Common myeloid progenitor, CD34-positive (primary cell): ENCODE data around the gene P2RY6.

Source experiments
- CTCF ChIA-PET: fragments of 350-600 bp; sonication (Branson Sonifier 250); formaldehyde crosslinking; loops from one replicate; lab custom pipeline; 2021; ENCODE audit warnings: antibody characterized with exemption; lab: Charles Lee
- POLR2A ChIA-PET: fragments of 350-600 bp; sonication (Branson Sonifier 250); formaldehyde crosslinking; loops from one replicate; lab custom pipeline; 2021; ENCODE audit warnings: antibody characterized with exemption; lab: Charles Lee
- DNase-seq, 3 donors: peaks; one replicate each; pipeline versions ENCODE4 v3.0.0 to v3.0.0-alpha.2; 2013
- H3K27ac ChIP-seq, 2 experiments: 1 replicate in 1 of 2; 2 replicates in 1 of 2; pipeline ENCODE4 v1.7.0; 2013; ENCODE audit warnings: inconsistent platforms in 2 of 2, low read length in 2 of 2, mild to moderate bottlenecking in 2 of 2, low read depth in 1 of 2, moderate library complexity in 1 of 2; ENCODE audit not compliant: severe bottlenecking in 2 of 2, insufficient read depth in 1 of 2, poor library complexity in 1 of 2
- H3K27me3 ChIP-seq, 5 experiments: replicated peaks in 2 of 5; 1 replicate in 3 of 5; 2 replicates in 2 of 5; pipeline versions ENCODE4 v1.6.1 to v1.7.0; 2013; ENCODE audit warnings: low read length in 4 of 5, mild to moderate bottlenecking in 2 of 5, moderate library complexity in 2 of 5, inconsistent platforms in 1 of 5; ENCODE audit not compliant: insufficient read depth in 5 of 5, control insufficient read depth in 4 of 5
- H3K36me3 ChIP-seq, 4 experiments: 1 replicate in 2 of 4; 2 replicates in 2 of 4; pipeline versions ENCODE4 v1.6.1 to v1.7.0; 2013; ENCODE audit warnings: low read length in 3 of 4, control low read depth in 1 of 4, mild to moderate bottlenecking in 1 of 4; ENCODE audit not compliant: control insufficient read depth in 4 of 4, insufficient read depth in 4 of 4
- H3K4me1 ChIP-seq, 4 experiments: 1 replicate in 3 of 4; 2 replicates in 1 of 4; pipeline versions ENCODE4 v1.6.1 to v1.7.1; 2013; ENCODE audit warnings: low read length in 3 of 4, mild to moderate bottlenecking in 3 of 4, control low read depth in 1 of 4, inconsistent platforms in 1 of 4, moderate library complexity in 1 of 4; ENCODE audit not compliant: control insufficient read depth in 4 of 4, insufficient read depth in 4 of 4; ENCODE audit errors: control extremely low read depth in 1 of 4
- H3K4me3 ChIP-seq, 7 experiments: 1 replicate in 4 of 7; 2 replicates in 3 of 7; pipeline versions ENCODE4 v1.5.1 to v1.7.0; 2013; ENCODE audit warnings: mild to moderate bottlenecking in 7 of 7, low read length in 6 of 7, moderate library complexity in 6 of 7, inconsistent platforms in 2 of 7, low read depth in 2 of 7, control low read depth in 1 of 7; ENCODE audit not compliant: insufficient read depth in 4 of 7, control insufficient read depth in 1 of 7; ENCODE audit errors: extremely low read depth in 1 of 7
- H3K9me3 ChIP-seq, 5 experiments: 1 replicate in 4 of 5; 2 replicates in 1 of 5; pipeline versions ENCODE4 v1.6.1 to v1.7.1; 2013; ENCODE audit warnings: low read length in 4 of 5, mild to moderate bottlenecking in 2 of 5, inconsistent platforms in 1 of 5, low read depth in 1 of 5, moderate library complexity in 1 of 5; ENCODE audit not compliant: control insufficient read depth in 4 of 5, insufficient read depth in 2 of 5; ENCODE audit errors: control extremely low read depth in 1 of 5
- WGBS: methylation state at CpG from one replicate; pipeline ENCODE4 v1.1.5; 2013; ENCODE audit not compliant: insufficient coverage; 5-methylcytosine and 5-hydroxymethylcytosine counted together

The P2RY6 gene

DNA sequence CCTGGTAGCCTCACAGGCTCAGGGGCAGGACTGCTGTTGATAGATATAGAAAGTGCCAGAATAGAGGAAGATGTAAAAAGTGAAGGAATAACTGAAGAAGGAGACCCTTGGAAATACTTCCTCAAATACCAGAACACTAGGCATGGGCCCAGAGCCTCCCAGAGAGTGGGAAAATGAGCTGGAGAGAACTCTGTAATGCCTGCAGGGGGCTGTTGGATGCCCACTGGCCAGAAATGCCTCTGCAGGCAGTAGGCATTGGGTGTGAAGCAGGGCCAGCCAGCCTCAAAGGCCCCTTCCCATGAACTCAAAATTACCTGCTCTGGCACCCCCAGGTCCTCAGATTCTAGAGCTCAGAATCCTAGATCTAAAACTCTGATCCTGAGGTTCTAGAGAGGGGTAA, 38.9 kb upstream of the P2RY6 start:
- no peaks in the 10 kb centered on the region for H3K36me3 ChIP-seq
- H3K4me1 ChIP-seq: peaks cover 0 to 4% (median 0%) of the 10 kb centered on the region in 4 experiments
- H3K9me3 ChIP-seq: no peaks in the 10 kb centered on the region
- H3K4me3 ChIP-seq: no peak overlapping the region
- DNase-seq: no peak
- ChIA-PET CTCF (interaction anchor here (0.7 to 16.1 kb wide), 9 partner anchors 8 to 310 kb away, joined by 3 to 272 read pairs (median 4); no protein-coding TSS in a partner anchor), POLR2A (interaction anchor here (0.6 kb wide), 1 partner anchor 65 kb away, joined by 3 read pairs; no protein-coding TSS in a partner anchor)
- H3K27ac ChIP-seq: no peak overlapping the region
- no peaks in the 10 kb centered on the region for H3K27me3 ChIP-seq

GRCh38 chr11:73233692-73234470, 38.3 kb upstream of the P2RY6 start:
- POLR2A ChIA-PET: no interaction called here

DNA sequence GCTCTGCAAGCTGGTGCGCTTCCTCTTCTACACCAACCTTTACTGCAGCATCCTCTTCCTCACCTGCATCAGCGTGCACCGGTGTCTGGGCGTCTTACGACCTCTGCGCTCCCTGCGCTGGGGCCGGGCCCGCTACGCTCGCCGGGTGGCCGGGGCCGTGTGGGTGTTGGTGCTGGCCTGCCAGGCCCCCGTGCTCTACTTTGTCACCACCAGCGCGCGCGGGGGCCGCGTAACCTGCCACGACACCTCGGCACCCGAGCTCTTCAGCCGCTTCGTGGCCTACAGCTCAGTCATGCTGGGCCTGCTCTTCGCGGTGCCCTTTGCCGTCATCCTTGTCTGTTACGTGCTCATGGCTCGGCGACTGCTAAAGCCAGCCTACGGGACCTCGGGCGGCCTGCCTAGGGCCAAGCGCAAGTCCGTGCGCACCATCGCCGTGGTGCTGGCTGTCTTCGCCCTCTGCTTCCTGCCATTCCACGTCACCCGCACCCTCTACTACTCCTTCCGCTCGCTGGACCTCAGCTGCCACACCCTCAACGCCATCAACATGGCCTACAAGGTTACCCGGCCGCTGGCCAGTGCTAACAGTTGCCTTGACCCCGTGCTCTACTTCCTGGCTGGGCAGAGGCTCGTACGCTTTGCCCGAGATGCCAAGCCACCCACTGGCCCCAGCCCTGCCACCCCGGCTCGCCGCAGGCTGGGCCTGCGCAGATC, 37.5 kb upstream of the P2RY6 start:
- no peak overlapping the region for H3K27ac ChIP-seq
- no peaks in the 10 kb centered on the region for H3K9me3 ChIP-seq
- no peak for DNase-seq
- H3K27me3 ChIP-seq: no peaks in the 10 kb centered on the region
- ChIA-PET CTCF (interaction anchor here (1.0 to 16.1 kb wide), 8 partner anchors 10 to 67 kb away, joined by 3 to 272 read pairs (median 14); no protein-coding TSS in a partner anchor), POLR2A (no interaction called here)
- 98% methylated on average over 56 of the region's 56 CpGs for WGBS
- H3K4me3 ChIP-seq: no peak overlapping the region
- peaks cover 0 to 3% (median 0%) of the 10 kb centered on the region in 4 experiments for H3K4me1 ChIP-seq
- no peaks in the 10 kb centered on the region for H3K36me3 ChIP-seq

More at GRCh38 chr11:73233692-73234470, 38.3 kb upstream of the P2RY6 start:
- no peaks in the 10 kb centered on the region for H3K36me3 ChIP-seq
- no peak overlapping the region for H3K27ac ChIP-seq
- H3K9me3 ChIP-seq: no peaks in the 10 kb centered on the region
- H3K4me1 ChIP-seq: peaks cover 0 to 4% (median 0%) of the 10 kb centered on the region in 4 experiments
- CTCF ChIA-PET: interaction anchor here (0.7 to 16.1 kb wide), 7 partner anchors 8 to 104 kb away, joined by 3 to 272 read pairs (median 4); no protein-coding TSS in a partner anchor
- DNase-seq: no peak
- H3K27me3 ChIP-seq: no peaks in the 10 kb centered on the region
- H3K4me3 ChIP-seq: no peak overlapping the region
- 97% methylated on average over 22 of the region's 23 CpGs for WGBS

GRCh38 chr11:73235236-73235786, 36.8 kb upstream of the P2RY6 start:
- H3K27ac ChIP-seq: no peak overlapping the region
- WGBS: 94% methylated on average over 7 of the region's 8 CpGs
- no peaks in the 10 kb centered on the region for H3K27me3 ChIP-seq
- H3K9me3 ChIP-seq: no peaks in the 10 kb centered on the region
- DNase-seq: no peak
- no peaks in the 10 kb centered on the region for H3K4me1 ChIP-seq
- POLR2A ChIA-PET: no interaction called here
- H3K36me3 ChIP-seq: no peaks in the 10 kb centered on the region
- CTCF ChIA-PET: interaction anchor here (1.0 to 16.1 kb wide), 14 partner anchors 9 to 403 kb away, joined by 3 to 272 read pairs (median 12); partner anchors contain the start of gene P2RY2
- H3K4me3 ChIP-seq: no peak overlapping the region

GRCh38 chr11:73236205-73236765, 35.9 kb upstream of the P2RY6 start:
- H3K4me3 ChIP-seq: no peak overlapping the region
- 100% methylated on average over 2 of the region's 4 CpGs for WGBS
- CTCF ChIA-PET: interaction anchor here (0.8 to 16.1 kb wide), 20 partner anchors 8 to 404 kb away, joined by 3 to 272 read pairs (median 6); partner anchors contain the start of gene P2RY2
- no peak overlapping the region for H3K27ac ChIP-seq
- H3K4me1 ChIP-seq: no peaks in the 10 kb centered on the region
- H3K27me3 ChIP-seq: no peaks in the 10 kb centered on the region
- H3K9me3 ChIP-seq: no peaks in the 10 kb centered on the region
- H3K36me3 ChIP-seq: no peaks in the 10 kb centered on the region
- POLR2A ChIA-PET: interaction anchor here (0.9 to 1.2 kb wide), 2 partner anchors 38 to 51 kb away, joined by 5 to 8 read pairs; no protein-coding TSS in a partner anchor
- DNase-seq: no peak

GRCh38 chr11:73236854-73237253, 35.3 kb upstream of the P2RY6 start:
- CTCF ChIA-PET: interaction anchor here (0.8 to 16.1 kb wide), 19 partner anchors 9 to 405 kb away, joined by 3 to 272 read pairs (median 7); partner anchors contain the start of gene P2RY2
- DNase-seq: peak; percentile 57 to 79 (median 70)
- WGBS: 63% methylated on average over 5 of the region's 6 CpGs
- no peak overlapping the region for H3K4me3 ChIP-seq
- no peaks in the 10 kb centered on the region for H3K36me3 ChIP-seq
- H3K27me3 ChIP-seq: no peaks in the 10 kb centered on the region
- no peaks in the 10 kb centered on the region for H3K4me1 ChIP-seq
- POLR2A ChIA-PET: interaction anchor here (0.9 to 1.2 kb wide), 2 partner anchors 38 to 52 kb away, joined by 5 to 8 read pairs; no protein-coding TSS in a partner anchor
- H3K27ac ChIP-seq: no peak overlapping the region
- H3K9me3 ChIP-seq: no peaks in the 10 kb centered on the region
